HCT116 (cell line): ENCODE results near the gene DEFB126. TPM values are rescaled to one million over a fixed set of nuclear protein-coding genes. Genes with fewer than 3 reads are reported as not detected.

Source experiments
- ATAC-seq: fragments of 200-7000 bp; cut with Tn5 transposase; 2 replicates; pipeline ENCODE4 v1.9.1; 2020; ENCODE audit warnings: mild to moderate bottlenecking, moderate library complexity
- BruUV-seq: library from RNA; stranded (reverse); fragments of 400-500 nt; replicated peaks from 2 replicates; lab custom pipeline; 2021; lab: Mats Ljungman, UMichigan
- CTCF ChIA-PET: fragments of 300-600 bp; sonication (Branson Sonifier 250); formaldehyde crosslinking; loops from one replicate; lab custom pipeline; 2021; ENCODE audit warnings: antibody characterized with exemption; lab: Charles Lee
- POLR2A ChIA-PET: fragments of 300-600, 350-600 bp; sonication (Branson Sonifier 250); formaldehyde crosslinking; loops from one replicate; lab custom pipeline; 2021; ENCODE audit warnings: antibody characterized with exemption; lab: Charles Lee
- RAD21 ChIA-PET, 2 experiments: fragments of 300-600 bp; sonication (Branson Sonifier 250); formaldehyde crosslinking; loops; one replicate each; lab custom pipeline; 2023; ENCODE audit warnings: low total read pairs in 2 of 2; ENCODE audit not compliant: uncharacterized antibody in 2 of 2, unreplicated experiment in 2 of 2, low non-redundant PET in 1 of 2; lab: Charles Lee
- DNase-seq: peaks from one replicate; pipeline ENCODE4 v3.0.0-alpha.2; 2010; ENCODE audit warnings: low read depth, low spot score
- H2AFZ ChIP-seq: fragments of 200-600 bp; shearing (Covaris generic), sonication (generic); 2 replicates; pipeline ENCODE4 v1.6.1; 2017; ENCODE audit warnings: low read depth, mixed run types, mixed read lengths, antibody characterized with exemption, low read length; ENCODE audit not compliant: poor library complexity, severe bottlenecking
- H3K27ac ChIP-seq: 2 replicates; pipeline ENCODE4 v1.5.1; 2012; ENCODE audit warnings: low read depth, low read length
- H3K27me3 ChIP-seq: fragments of 200-600 bp; sonication (generic); 2 replicates; pipeline ENCODE4 v1.6.1; 2016; ENCODE audit warnings: mixed run types, low read length, mixed read lengths; ENCODE audit not compliant: insufficient read depth
- H3K36me3 ChIP-seq, 2 experiments: fragments of 200-500 bp in 1 of 2; fragments of 200-600 bp in 1 of 2; sonication (Bioruptor generic) in 1 of 2; sonication (generic) in 1 of 2; 2 replicates each; pipeline versions ENCODE4 v1.5.1 to v1.6.1; 2014 to 2016; ENCODE audit warnings: low read length in 2 of 2, inconsistent platforms in 1 of 2, mixed read lengths in 1 of 2, mixed run types in 1 of 2; ENCODE audit not compliant: insufficient read depth in 2 of 2, control insufficient read depth in 1 of 2
- H3K4me1 ChIP-seq, 2 experiments: fragments of 200-600 bp in 1 of 2; sonication (generic) in 1 of 2; 2 replicates each; pipeline versions ENCODE4 v1.5.1 to v1.6.1; 2012 to 2017; ENCODE audit warnings: low read length in 2 of 2, inconsistent platforms in 1 of 2, mild to moderate bottlenecking in 1 of 2, mixed read lengths in 1 of 2, mixed run types in 1 of 2, moderate library complexity in 1 of 2; ENCODE audit not compliant: insufficient read depth in 2 of 2, control insufficient read depth in 1 of 2
- H3K4me2 ChIP-seq: fragments of 200-600 bp; sonication (generic); 2 replicates; pipeline ENCODE4 v1.6.1; 2017; ENCODE audit warnings: mixed run types, low read length, mixed read lengths
- H3K4me3 ChIP-seq, 2 experiments: fragments of 200-600 bp in 1 of 2; sonication (generic) in 1 of 2; replicated peaks in 1 of 2; 2 replicates each; pipeline ENCODE4 v1.5.1; 2011 to 2016; ENCODE audit warnings: low read length in 2 of 2, control low read depth in 1 of 2, low read depth in 1 of 2, mild to moderate bottlenecking in 1 of 2, mixed read lengths in 1 of 2, mixed run types in 1 of 2
- H3K79me2 ChIP-seq: fragments of 200-600 bp; sonication (generic); 2 replicates; pipeline ENCODE4 v1.6.1; 2017; ENCODE audit warnings: mild to moderate bottlenecking, mixed run types, low read length, moderate library complexity, mixed read lengths; ENCODE audit not compliant: insufficient read depth
- H3K9ac ChIP-seq: fragments of 200-600 bp; sonication (generic); 2 replicates; pipeline ENCODE4 v1.6.1; 2016; ENCODE audit warnings: low read length, mixed read lengths
- H3K9me2 ChIP-seq: fragments of 200-600 bp; sonication (generic), shearing (Covaris generic); 2 replicates; pipeline ENCODE4 v1.6.1; 2017; ENCODE audit warnings: mixed run types, mild to moderate bottlenecking, moderate library complexity; ENCODE audit not compliant: insufficient read depth
- H3K9me3 ChIP-seq, 2 experiments: fragments of 200-500 bp in 1 of 2; fragments of 200-600 bp in 1 of 2; sonication (Bioruptor generic) in 1 of 2; sonication (generic) in 1 of 2; 2 replicates each; pipeline ENCODE4 v1.6.1; 2014 to 2017; ENCODE audit warnings: low read length in 2 of 2, mixed read lengths in 2 of 2, inconsistent platforms in 1 of 2, low read depth in 1 of 2, mild to moderate bottlenecking in 1 of 2, mixed run types in 1 of 2, moderate library complexity in 1 of 2; ENCODE audit not compliant: control insufficient read depth in 1 of 2, insufficient read depth in 1 of 2
- H4K20me1 ChIP-seq: fragments of 200-600 bp; sonication (generic), shearing (Covaris generic); 2 replicates; pipeline ENCODE4 v1.6.1; 2017; ENCODE audit warnings: mixed run types, mild to moderate bottlenecking, moderate library complexity; ENCODE audit not compliant: insufficient read depth
- EZH2 ChIP-seq: fragments of 200-600 bp; sonication (generic); IDR thresholded peaks from 2 replicates; pipeline ENCODE4 v1.6.1; 2017; ENCODE audit warnings: antibody characterized with exemption, mixed run types
- SRF ChIP-seq: IDR thresholded peaks from 2 replicates; pipeline ENCODE4 v1.6.1; 2012; ENCODE audit warnings: low read depth
- intact Hi-C: fragments of 100-400 bp; cut with micrococcal nuclease; formaldehyde crosslinking; loops from 2 replicates; pipeline ENCODE4 v1.10.0; 2022
- total RNA-seq: library from RNA; stranded (reverse); gene quantifications from one replicate; pipeline ENCODE4 v1.2.1, GENCODE V29; 2021; ENCODE audit not compliant: unreplicated experiment
- TF ChIP-seq, protein P1 (sequence below), 3 experiments: fragments of 200-600 bp in 1 of 3; sonication (generic) in 1 of 3; IDR thresholded peaks in 2 of 3; conservative IDR thresholded peaks in 1 of 3; 2 replicates each; pipeline ENCODE4 v1.5.1; 2012 to 2017; ENCODE audit warnings: low read depth in 2 of 3, low read length in 2 of 3, antibody characterized with exemption in 1 of 3, borderline replicate concordance in 1 of 3, control low read depth in 1 of 3, mild to moderate bottlenecking in 1 of 3, mixed read lengths in 1 of 3, mixed run types in 1 of 3, moderate library complexity in 1 of 3; ENCODE audit not compliant: insufficient read depth in 1 of 3
- TF ChIP-seq, protein P2 (sequence below): IDR thresholded peaks from 2 replicates; pipeline ENCODE4 v1.6.1; 2012

Gene DEFB126
- total RNA-seq, 1 experiment from 2014 or later, result not detected

DNA sequence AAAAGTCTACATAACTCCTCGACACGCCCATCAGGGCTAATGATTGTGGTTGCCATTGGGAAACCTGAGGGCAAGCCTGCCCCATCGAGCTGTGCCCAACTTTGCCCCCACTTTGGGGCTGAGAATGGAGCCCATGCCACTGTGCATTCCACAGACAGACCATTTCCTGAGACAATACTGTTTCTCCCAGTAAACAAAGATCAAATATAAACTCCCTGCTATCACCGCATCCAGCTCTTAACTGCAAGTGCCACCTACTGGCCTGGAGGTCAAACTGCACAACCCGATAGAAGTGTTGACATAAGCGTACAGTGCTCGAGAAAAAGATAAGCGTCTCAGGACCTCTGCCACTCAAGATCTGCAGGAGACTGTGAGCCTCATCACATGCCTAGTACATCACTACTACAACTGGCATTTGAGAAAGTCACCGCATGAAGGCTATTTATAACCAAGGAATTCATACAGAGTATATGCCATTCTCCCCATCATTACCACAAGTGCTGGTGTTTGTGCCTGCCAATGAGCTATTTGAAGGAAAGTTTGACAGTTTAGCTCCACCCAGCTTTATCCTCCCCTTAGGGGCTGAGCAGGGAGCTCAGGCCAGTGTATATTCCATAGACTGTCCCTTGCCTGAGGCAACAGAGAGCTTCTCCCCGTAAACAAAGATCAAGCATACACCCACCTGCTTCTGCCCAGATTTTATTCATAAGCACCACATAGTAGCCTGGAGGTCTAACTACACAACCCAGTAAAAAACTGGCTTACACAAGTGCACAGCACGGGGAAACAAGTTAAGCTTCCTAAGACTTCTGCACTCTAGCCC is 4.5 kb upstream of the DEFB126 start:
- BruUV-seq, result no TSS peak
- ATAC-seq (peak; percentile 78), DNase-seq (peak; percentile 15)
- RAD21 ChIA-PET, result no interaction called here
- H4K20me1 ChIP-seq, result no peaks in the 10 kb centered on the region
- H2AFZ ChIP-seq, result peak overlapping the region; percentile 86
- H3K79me2 ChIP-seq, result no peaks in the 10 kb centered on the region
- H3K4me1 ChIP-seq, result no peaks in the 10 kb centered on the region
- no peak overlapping the region for H3K27ac ChIP-seq
- no peaks in the 10 kb centered on the region for H3K36me3 ChIP-seq
- no peak overlapping the region for H3K9ac ChIP-seq
- TF ChIP-seq, protein P1, sequence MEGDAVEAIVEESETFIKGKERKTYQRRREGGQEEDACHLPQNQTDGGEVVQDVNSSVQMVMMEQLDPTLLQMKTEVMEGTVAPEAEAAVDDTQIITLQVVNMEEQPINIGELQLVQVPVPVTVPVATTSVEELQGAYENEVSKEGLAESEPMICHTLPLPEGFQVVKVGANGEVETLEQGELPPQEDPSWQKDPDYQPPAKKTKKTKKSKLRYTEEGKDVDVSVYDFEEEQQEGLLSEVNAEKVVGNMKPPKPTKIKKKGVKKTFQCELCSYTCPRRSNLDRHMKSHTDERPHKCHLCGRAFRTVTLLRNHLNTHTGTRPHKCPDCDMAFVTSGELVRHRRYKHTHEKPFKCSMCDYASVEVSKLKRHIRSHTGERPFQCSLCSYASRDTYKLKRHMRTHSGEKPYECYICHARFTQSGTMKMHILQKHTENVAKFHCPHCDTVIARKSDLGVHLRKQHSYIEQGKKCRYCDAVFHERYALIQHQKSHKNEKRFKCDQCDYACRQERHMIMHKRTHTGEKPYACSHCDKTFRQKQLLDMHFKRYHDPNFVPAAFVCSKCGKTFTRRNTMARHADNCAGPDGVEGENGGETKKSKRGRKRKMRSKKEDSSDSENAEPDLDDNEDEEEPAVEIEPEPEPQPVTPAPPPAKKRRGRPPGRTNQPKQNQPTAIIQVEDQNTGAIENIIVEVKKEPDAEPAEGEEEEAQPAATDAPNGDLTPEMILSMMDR (IDR thresholded peaks at IDR 0.05 in 2 of 3, conservative IDR thresholded peaks at IDR 0.05 in 1 of 3; ENCODE audit: borderline replicate concordance in 1 of 3, insufficient read depth in 1 of 3, low read depth in 2 of 3, low read length in 2 of 3), result peak; percentile 9 to 75 (median 61); a peak in 5 of 6 replicates
- TF ChIP-seq, protein P2, sequence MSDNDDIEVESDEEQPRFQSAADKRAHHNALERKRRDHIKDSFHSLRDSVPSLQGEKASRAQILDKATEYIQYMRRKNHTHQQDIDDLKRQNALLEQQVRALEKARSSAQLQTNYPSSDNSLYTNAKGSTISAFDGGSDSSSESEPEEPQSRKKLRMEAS, result no peak
- TF ChIP-seq, all 23 proteins: peak for 1
- Histone ChIP-seq H3K4me3 (no peak overlapping the region), H3K9me3 (no peaks in the 10 kb centered on the region), H3K27me3 (peaks cover 23% of the 10 kb centered on the region), H3K9me2 (no peaks in the 10 kb centered on the region), H3K4me2 (no peak overlapping the region)
- CTCF ChIA-PET, result interaction anchor here (0.6 kb wide), 1 partner anchor 150 kb away, joined by 3 read pairs; no protein-coding TSS in a partner anchor
- POLR2A ChIA-PET, result no interaction called here
- intact Hi-C loops, result no loop called here

DNA sequence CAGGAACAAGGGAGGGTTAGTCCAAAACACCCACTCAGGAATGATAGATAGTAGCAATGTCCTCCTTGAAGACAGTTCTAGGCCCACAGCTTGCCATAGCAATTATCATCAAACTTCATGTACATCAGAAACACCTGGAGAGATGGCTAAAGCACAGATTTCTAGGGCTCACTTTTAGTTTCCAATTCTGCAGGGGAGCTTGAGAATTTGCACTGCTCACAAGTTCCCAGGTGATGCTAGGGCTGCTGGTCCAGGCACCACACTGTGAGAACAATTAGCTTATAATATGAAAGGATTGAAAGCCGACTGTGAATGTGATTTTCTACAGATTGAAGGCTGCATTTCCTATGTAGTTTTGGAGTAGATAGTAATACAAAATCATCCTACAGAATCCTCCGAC is 3.5 kb downstream of the DEFB126 start:
- no peaks in the 10 kb centered on the region for H3K9me3 ChIP-seq
- H3K4me3 ChIP-seq, result no peak overlapping the region
- DNase-seq (no peak), ATAC-seq (no peak)
- ChIA-PET CTCF (no interaction called here), RAD21 (no interaction called here), POLR2A (no interaction called here)
- H4K20me1 ChIP-seq, result no peaks in the 10 kb centered on the region
- H3K36me3 ChIP-seq, result no peaks in the 10 kb centered on the region
- no peaks in the 10 kb centered on the region for H3K79me2 ChIP-seq
- intact Hi-C loops, result no loop called here
- no peak overlapping the region for H3K9ac ChIP-seq
- no peak overlapping the region for H2AFZ ChIP-seq
- no peak overlapping the region for H3K4me2 ChIP-seq
- H3K9me2 ChIP-seq, result no peaks in the 10 kb centered on the region
- H3K27me3 ChIP-seq, result peaks cover 38% of the 10 kb centered on the region
- no peaks in the 10 kb centered on the region for H3K4me1 ChIP-seq
- TF ChIP-seq EZH2 (0 out of 2 replicates have a peak, but pooled peaks have one; percentile 59), SRF (no peak)
- no TSS peak for BruUV-seq
- H3K27ac ChIP-seq, result no peak overlapping the region
